SK-N-SH (cell line): ENCODE measurements around the gene RAMACL. TPM values are rescaled to one million over a fixed set of nuclear protein-coding genes. Genes with fewer than 3 reads are reported as not detected.
"Not testable (repeated sequence)": the region's sequence is repeated elsewhere in the genome, so short reads cannot be mapped to it uniquely, and the experiment has no call there.

Experiments
- CTCF ChIA-PET: fragments of 300-600, 350-600 bp; formaldehyde crosslinking; extraction: SDS; loops from one replicate; lab custom pipeline; 2021; lab: Yijun Ruan, JAX
- POLR2A ChIA-PET: fragments of 350-600 bp; sonication (Branson Sonifier 250); formaldehyde crosslinking; extraction: SDS; loops from one replicate; lab custom pipeline; 2020; ENCODE audit warnings: antibody characterized with exemption, inconsistent platforms; lab: Yijun Ruan, JAX
- DNase-seq: peaks from one replicate; pipeline ENCODE4 v3.0.0; 2012
- H2AFZ ChIP-seq: fragments of 200-600 bp; sonication (generic); 2 replicates; pipeline ENCODE4 v1.8.1; 2016; ENCODE audit warnings: antibody characterized with exemption, mild to moderate bottlenecking, low read depth
- H3F3A ChIP-seq: fragments of 200-600 bp; sonication (generic); replicated peaks from 2 replicates; pipeline ENCODE3; 2016; ENCODE audit warnings: antibody characterized with exemption, mild to moderate bottlenecking; ENCODE audit not compliant: insufficient read depth
- H3K27ac ChIP-seq, 2 experiments: fragments of 200-500 bp in 1 of 2; fragments of 200-600 bp in 1 of 2; sonication (Bioruptor generic) in 1 of 2; sonication (generic), shearing (Covaris generic) in 1 of 2; 2 replicates each; pipeline versions ENCODE4 v1.5.1 to v1.6.1; 2014 to 2016; ENCODE audit warnings: low read depth in 2 of 2, inconsistent platforms in 1 of 2, low read length in 1 of 2, mild to moderate bottlenecking in 1 of 2, mixed read lengths in 1 of 2
- H3K27me3 ChIP-seq: fragments of 200-600 bp; sonication (generic), shearing (Covaris generic); 2 replicates; pipeline ENCODE4 v1.6.1; 2016; ENCODE audit warnings: mixed run types; ENCODE audit not compliant: insufficient read depth
- H3K36me3 ChIP-seq, 2 experiments: fragments of 200-500 bp in 1 of 2; fragments of 200-600 bp in 1 of 2; sonication (Bioruptor generic) in 1 of 2; sonication (generic) in 1 of 2; replicated peaks in 1 of 2; 2 replicates each; pipeline versions ENCODE3 to v1.5.1; 2014 to 2016; ENCODE audit warnings: low read length in 1 of 2, mild to moderate bottlenecking in 1 of 2; ENCODE audit not compliant: insufficient read depth in 2 of 2, control insufficient read depth in 1 of 2
- H3K4me1 ChIP-seq, 2 experiments: fragments of 200-500 bp in 1 of 2; fragments of 200-600 bp in 1 of 2; sonication (Bioruptor generic) in 1 of 2; sonication (generic), shearing (Covaris generic) in 1 of 2; 2 replicates each; pipeline versions ENCODE4 v1.5.1 to v1.6.1; 2014 to 2016; ENCODE audit warnings: low read depth in 1 of 2, low read length in 1 of 2, mixed run types in 1 of 2; ENCODE audit not compliant: insufficient read depth in 2 of 2, control insufficient read depth in 1 of 2
- H3K4me2 ChIP-seq: fragments of 200-600 bp; sonication (generic), shearing (Covaris generic); 2 replicates; pipeline ENCODE4 v1.6.1; 2017; ENCODE audit warnings: mixed run types
- H3K4me3 ChIP-seq, 2 experiments: fragments of 200-500 bp in 1 of 2; fragments of 200-600 bp in 1 of 2; sonication (Bioruptor generic) in 1 of 2; sonication (generic), shearing (Covaris generic) in 1 of 2; 2 replicates each; pipeline versions ENCODE4 v1.5.1 to v1.8.1; 2014 to 2016; ENCODE audit warnings: low read depth in 2 of 2, inconsistent platforms in 1 of 2, low read length in 1 of 2, mild to moderate bottlenecking in 1 of 2, mixed read lengths in 1 of 2, moderate library complexity in 1 of 2
- H3K79me2 ChIP-seq: fragments of 200-600 bp; sonication (generic); 2 replicates; pipeline ENCODE4 v1.8.1; 2017; ENCODE audit warnings: mild to moderate bottlenecking; ENCODE audit not compliant: insufficient read depth
- H3K9ac ChIP-seq: fragments of 200-600 bp; sonication (generic); 2 replicates; pipeline ENCODE4 v1.6.1; 2017; ENCODE audit warnings: mixed run types
- H3K9me2 ChIP-seq: fragments of 200-600 bp; sonication (generic); 2 replicates; pipeline ENCODE4 v1.6.1; 2017; ENCODE audit warnings: mixed run types
- H3K9me3 ChIP-seq: fragments of 200-600 bp; sonication (generic); 2 replicates; pipeline ENCODE4 v1.6.1; 2017; ENCODE audit warnings: mixed run types, mild to moderate bottlenecking, moderate library complexity
- H4K20me1 ChIP-seq: fragments of 200-600 bp; sonication (generic); 2 replicates; pipeline ENCODE4 v1.6.1; 2017; ENCODE audit warnings: mild to moderate bottlenecking, mixed run types; ENCODE audit not compliant: insufficient read depth
- CHD2 ChIP-seq: fragments of 150-350 bp; IDR thresholded peaks from 2 replicates; pipeline ENCODE4 v1.6.1; 2018; ENCODE audit warnings: low read length; ENCODE audit not compliant: partially characterized antibody
- EZH2phosphoT487 ChIP-seq: fragments of 200-600 bp; sonication (generic); IDR thresholded peaks from 2 replicates; pipeline ENCODE4 v1.6.1; 2017; ENCODE audit warnings: low read depth, mixed run types, mild to moderate bottlenecking, antibody characterized with exemption, moderate library complexity, borderline replicate concordance
- NRF1 ChIP-seq: IDR thresholded peaks from 2 replicates; pipeline ENCODE4 v1.6.1; 2012; ENCODE audit warnings: low read depth, mild to moderate bottlenecking, low read length
- POLR2AphosphoS5 ChIP-seq: IDR thresholded peaks from 2 replicates; pipeline ENCODE4 v1.6.1; 2012; ENCODE audit warnings: low read depth, low read length
- RAD21 ChIP-seq: IDR thresholded peaks from 2 replicates; pipeline ENCODE4 v1.6.1; 2012; ENCODE audit warnings: mild to moderate bottlenecking, low read length
- RCOR1 ChIP-seq: fragments of 150-350 bp; IDR thresholded peaks from 2 replicates; pipeline ENCODE4 v1.6.1; 2017; ENCODE audit warnings: antibody characterized with exemption, low read length
- RFX5 ChIP-seq: IDR thresholded peaks from 2 replicates; pipeline ENCODE4 v1.6.1; 2012; ENCODE audit warnings: mild to moderate bottlenecking, improper control_type of control experiment, low read length
- SIN3A ChIP-seq: IDR thresholded peaks from 2 replicates; pipeline ENCODE4 v1.6.1; 2012; ENCODE audit warnings: low read depth, mild to moderate bottlenecking, low read length, moderate library complexity, borderline replicate concordance
- USF1 ChIP-seq: IDR thresholded peaks from 2 replicates; pipeline ENCODE4 v1.4.0; 2012; ENCODE audit warnings: low read depth, borderline replicate concordance
- WGBS: methylation state at CpG from one replicate; pipeline ENCODE4 v1.1.6; 2017; ENCODE audit warnings: low lambda C conversion rate; 5-methylcytosine and 5-hydroxymethylcytosine counted together
- polyA plus RNA-seq, 3 experiments: library from polyadenylated mRNA; depleted of rRNA; stranded (reverse); fragments of >200 nt; gene quantifications; 2 replicates each; pipeline ENCODE4 v1.2.3, GENCODE V29; 2012
- TF ChIP-seq, protein P1 (sequence below): IDR thresholded peaks from 2 replicates; pipeline ENCODE4 v1.4.0; 2012; ENCODE audit warnings: low read depth
- TF ChIP-seq, protein P2 (sequence below): fragments of 200-600 bp; sonication (generic); IDR thresholded peaks from 2 replicates; pipeline ENCODE4 v1.6.1; 2017; ENCODE audit warnings: antibody characterized with exemption, mild to moderate bottlenecking, moderate library complexity

RAMACL gene
- polyA plus RNA-seq, 1 of the 3 experiments (the other 2 are of a cell fraction) = 0.10 TPM

GRCh38 chr6:166539543-166539942 is 46.9 kb downstream of the RAMACL start:
- ChIA-PET CTCF (interaction anchor here (1.0 kb wide), 1 partner anchor 585 kb away, joined by 3 read pairs; no protein-coding TSS in a partner anchor), POLR2A (no interaction called here)
- Histone ChIP-seq H3K9me3 (no peaks in the 10 kb centered on the region), H3K27me3 (no peaks in the 10 kb centered on the region), H3K36me3 (peaks cover 6 to 56% of the 10 kb centered on the region in 2 experiments), H3F3A (no peaks in the 10 kb centered on the region), H3K27ac (no peak overlapping the region), H3K4me1 (peaks cover 0 to 17% of the 10 kb centered on the region in 2 experiments; a peak in 2 of 4 replicates), H3K9me2 (no peaks in the 10 kb centered on the region), H3K4me3 (no peak overlapping the region), H3K4me2 (no peak overlapping the region), H3K9ac (no peak overlapping the region), H3K79me2 (0 out of 2 replicates have a peak, but pooled peaks cover 5% of the 10 kb centered on the region), H4K20me1 (no peaks in the 10 kb centered on the region), H2AFZ (no peak overlapping the region)
- WGBS = 84% methylated on average over 4 of the region's 4 CpGs
- DNase-seq = no peak
- TF ChIP-seq, protein P1, sequence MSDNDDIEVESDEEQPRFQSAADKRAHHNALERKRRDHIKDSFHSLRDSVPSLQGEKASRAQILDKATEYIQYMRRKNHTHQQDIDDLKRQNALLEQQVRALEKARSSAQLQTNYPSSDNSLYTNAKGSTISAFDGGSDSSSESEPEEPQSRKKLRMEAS = no peak

GRCh38 chr6:166539011-166539385 is 47.5 kb downstream of the RAMACL start:
- POLR2A ChIA-PET = not testable (repeated sequence)
- 94% methylated on average over 9 of the region's 9 CpGs for WGBS

DNA sequence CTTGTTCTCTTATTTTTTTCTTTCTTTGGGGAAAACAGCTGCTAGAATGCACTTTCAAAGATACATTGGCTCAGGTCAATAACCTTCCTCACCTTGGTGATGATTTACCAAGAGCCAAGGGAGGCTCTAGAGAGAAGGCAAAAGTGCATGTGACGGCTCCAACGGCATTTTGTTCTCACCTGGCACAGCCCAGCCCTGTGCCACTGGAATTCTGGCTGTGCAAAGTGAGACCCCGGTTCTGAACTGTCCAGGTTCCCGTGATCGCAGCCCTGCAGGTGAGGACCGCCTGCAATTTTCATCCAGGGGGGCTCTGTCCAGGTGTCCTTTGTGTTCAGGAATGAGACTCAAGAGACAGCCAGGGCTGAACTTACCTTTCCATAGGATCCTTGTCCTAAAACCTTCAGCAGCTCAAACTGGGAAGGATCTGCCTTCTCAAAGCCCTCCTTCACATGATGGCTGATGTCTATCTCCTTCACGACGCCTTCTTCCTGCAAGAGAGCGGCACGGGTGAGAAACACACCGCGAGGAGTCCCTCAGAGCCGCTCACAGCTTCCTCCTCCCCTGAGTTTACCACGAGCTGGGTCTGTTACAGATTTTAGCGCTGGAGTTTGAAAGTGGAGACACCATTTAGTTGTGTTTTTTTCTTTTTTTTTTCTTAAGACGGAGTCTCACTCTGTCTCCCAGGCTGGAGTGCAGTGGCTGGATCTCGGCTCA is 48.0 kb downstream of the RAMACL start:
- H3K36me3 ChIP-seq = peaks cover 6 to 54% of the 10 kb centered on the region in 2 experiments
- no peaks in the 10 kb centered on the region for H3K9me3 ChIP-seq
- 0 out of 2 replicates have a peak, but pooled peaks cover 5% of the 10 kb centered on the region for H3K79me2 ChIP-seq
- TF ChIP-seq RAD21 = no peak
- no peak for TF ChIP-seq CHD2
- TF ChIP-seq RCOR1 = no peak
- no peak for TF ChIP-seq RFX5
- no peak for TF ChIP-seq NRF1
- no peak for TF ChIP-seq SIN3A
- no peak for TF ChIP-seq EZH2phosphoT487
- no peak for TF ChIP-seq USF1
- no peak for TF ChIP-seq POLR2AphosphoS5
- TF ChIP-seq, protein P2, sequence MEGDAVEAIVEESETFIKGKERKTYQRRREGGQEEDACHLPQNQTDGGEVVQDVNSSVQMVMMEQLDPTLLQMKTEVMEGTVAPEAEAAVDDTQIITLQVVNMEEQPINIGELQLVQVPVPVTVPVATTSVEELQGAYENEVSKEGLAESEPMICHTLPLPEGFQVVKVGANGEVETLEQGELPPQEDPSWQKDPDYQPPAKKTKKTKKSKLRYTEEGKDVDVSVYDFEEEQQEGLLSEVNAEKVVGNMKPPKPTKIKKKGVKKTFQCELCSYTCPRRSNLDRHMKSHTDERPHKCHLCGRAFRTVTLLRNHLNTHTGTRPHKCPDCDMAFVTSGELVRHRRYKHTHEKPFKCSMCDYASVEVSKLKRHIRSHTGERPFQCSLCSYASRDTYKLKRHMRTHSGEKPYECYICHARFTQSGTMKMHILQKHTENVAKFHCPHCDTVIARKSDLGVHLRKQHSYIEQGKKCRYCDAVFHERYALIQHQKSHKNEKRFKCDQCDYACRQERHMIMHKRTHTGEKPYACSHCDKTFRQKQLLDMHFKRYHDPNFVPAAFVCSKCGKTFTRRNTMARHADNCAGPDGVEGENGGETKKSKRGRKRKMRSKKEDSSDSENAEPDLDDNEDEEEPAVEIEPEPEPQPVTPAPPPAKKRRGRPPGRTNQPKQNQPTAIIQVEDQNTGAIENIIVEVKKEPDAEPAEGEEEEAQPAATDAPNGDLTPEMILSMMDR = no peak
- no peak overlapping the region for H3K9ac ChIP-seq
- H3K4me1 ChIP-seq = peaks cover 0 to 12% of the 10 kb centered on the region in 2 experiments; a peak in 2 of 4 replicates
- POLR2A ChIA-PET = no interaction called here
- 87% methylated on average over 16 of the region's 17 CpGs for WGBS
- no peak overlapping the region for H3K4me3 ChIP-seq
- no peak overlapping the region for H3K27ac ChIP-seq
- no peaks in the 10 kb centered on the region for H3K9me2 ChIP-seq
- H2AFZ ChIP-seq = no peak overlapping the region
- no peaks in the 10 kb centered on the region for H4K20me1 ChIP-seq
- H3K27me3 ChIP-seq = no peaks in the 10 kb centered on the region
- no peaks in the 10 kb centered on the region for H3F3A ChIP-seq
- no peak for DNase-seq
- CTCF ChIA-PET = interaction anchor here (0.8 kb wide), 1 partner anchor 15 kb away, joined by 3 read pairs; no protein-coding TSS in a partner anchor
- no peak overlapping the region for H3K4me2 ChIP-seq

More at GRCh38 chr6:166539011-166539385, 47.5 kb downstream of the RAMACL start:
- H3K9ac ChIP-seq, H3F3A ChIP-seq, H3K27ac ChIP-seq, H3K4me2 ChIP-seq, H3K27me3 ChIP-seq, H3K4me3 ChIP-seq, H2AFZ ChIP-seq, DNase-seq, H4K20me1 ChIP-seq, H3K79me2 ChIP-seq, H3K9me3 ChIP-seq, H3K9me2 ChIP-seq: not testable (repeated sequence)
- Histone ChIP-seq H3K36me3 (peaks cover 6 to 58% of the 10 kb centered on the region in 2 experiments), H3K4me1 (peaks cover 0 to 16% of the 10 kb centered on the region in 2 experiments; a peak in 2 of 4 replicates)
- CTCF ChIA-PET = interaction anchor here (0.8 kb wide), 1 partner anchor 16 kb away, joined by 3 read pairs; no protein-coding TSS in a partner anchor
